ENCODE data around the gene RFTN2. TPM values are rescaled to one million over a fixed set of nuclear protein-coding genes. Genes with fewer than 3 reads are reported as not detected.

Gene RFTN2
- total RNA-seq, 2 experiments from 2014 or later, result not detected

DNA sequence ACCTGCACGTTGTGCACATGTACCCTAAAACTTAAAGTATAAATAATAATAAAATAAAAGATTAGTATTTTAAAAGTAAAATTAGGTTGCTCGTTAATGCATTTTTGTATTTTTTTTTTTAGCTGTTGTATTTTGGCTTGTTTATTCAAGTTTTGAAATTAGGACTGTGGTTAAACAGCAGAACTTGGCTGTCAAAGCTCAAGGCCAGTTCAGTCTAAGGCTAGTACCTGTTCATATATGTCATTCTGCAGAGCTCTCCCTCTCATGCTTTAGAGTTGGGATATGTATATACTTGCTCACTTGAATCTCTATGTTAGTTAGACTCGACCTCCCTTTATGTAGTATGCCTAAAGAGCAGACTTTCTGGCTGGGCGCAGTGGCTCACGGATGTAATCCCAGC is 126.8 kb downstream of the RFTN2 start:
- peaks cover 51% of the 10 kb centered on the region for H3K36me3 Mint-ChIP-seq (ENCODE audit: low read depth)

DNA sequence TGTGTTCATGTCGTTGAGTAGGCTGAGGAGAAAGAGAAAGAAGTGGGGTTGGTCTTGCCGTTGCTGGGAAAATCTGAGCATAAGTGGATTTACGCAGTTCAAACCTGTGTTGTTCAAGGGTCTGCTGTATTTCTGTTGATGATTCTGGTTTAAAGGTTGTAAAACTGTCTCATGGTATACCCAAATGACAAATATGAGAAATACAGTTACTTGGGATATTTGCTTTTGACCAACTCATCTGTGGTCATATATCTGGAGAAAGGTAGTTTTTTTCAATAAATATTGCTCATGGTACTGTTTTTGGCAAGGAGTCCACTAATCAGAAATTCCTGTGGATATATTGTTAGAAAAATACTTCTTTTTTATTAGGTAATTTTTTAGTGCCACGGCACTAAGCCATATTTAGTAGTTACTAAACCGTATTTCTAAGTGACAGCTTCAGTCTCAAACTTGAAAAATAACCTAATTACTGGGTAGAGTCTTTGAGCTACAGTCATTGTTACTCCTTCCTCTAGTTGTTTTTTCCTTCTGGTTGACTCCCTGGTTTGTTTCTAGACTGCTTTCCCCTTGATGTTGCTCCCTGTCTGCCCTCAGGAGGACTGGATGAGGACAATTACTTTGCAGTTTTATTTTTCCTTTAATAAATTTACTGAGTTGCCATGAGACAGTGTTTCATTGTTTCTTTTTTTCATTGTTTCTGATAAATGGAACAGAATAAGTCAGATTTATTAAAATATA is 128.1 kb downstream of the RFTN2 start:
- Mint-ChIP-seq H3K4me1 (no peaks in the 10 kb centered on the region), H3K9me3 (no peaks in the 10 kb centered on the region), H3K27ac (no peak overlapping the region), H3K27me3 (no peaks in the 10 kb centered on the region), H3K36me3 (ENCODE audit: low read depth) (peaks cover 56% of the 10 kb centered on the region), H3K4me3 (no peak overlapping the region)
- ChIA-PET CTCF (interaction anchor here (0.6 kb wide), 1 partner anchor 63 kb away, joined by 4 read pairs; no protein-coding TSS in a partner anchor), POLR2A (no interaction called here)
- no peak for DNase-seq

More for the DNA sequence above, 126.8 kb downstream of the RFTN2 start:
- no peaks in the 10 kb centered on the region for H3K4me1 Mint-ChIP-seq
- H3K27me3 Mint-ChIP-seq, result no peaks in the 10 kb centered on the region
- no peak overlapping the region for H3K4me3 Mint-ChIP-seq
- H3K27ac Mint-ChIP-seq, result no peak overlapping the region
- ChIA-PET CTCF (interaction anchor here (1.0 kb wide), 1 partner anchor 9 kb away, joined by 4 read pairs; no protein-coding TSS in a partner anchor), POLR2A (no interaction called here)
- no peaks in the 10 kb centered on the region for H3K9me3 Mint-ChIP-seq
- DNase-seq, result no peak

DNA sequence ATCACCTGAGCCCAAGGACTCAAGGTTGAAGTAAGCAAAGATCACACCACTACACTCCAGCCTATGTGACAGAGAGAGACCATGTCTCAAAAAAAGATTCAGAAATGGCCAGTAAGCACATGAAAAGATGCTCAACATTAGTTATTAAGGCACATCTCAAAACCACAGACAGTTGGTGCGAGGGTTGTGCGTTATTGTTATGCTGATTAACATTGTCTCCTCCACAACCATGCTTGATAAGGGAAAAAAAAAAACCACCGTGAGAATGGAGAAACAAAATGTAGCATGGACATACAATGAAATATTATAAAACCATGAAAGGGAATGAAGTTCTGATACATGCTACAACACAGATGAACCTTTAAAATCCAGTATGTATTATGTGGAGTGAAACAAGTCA is 132.2 kb downstream of the RFTN2 start:
- DNase-seq, result no peak
- Mint-ChIP-seq H3K36me3 (ENCODE audit: low read depth) (peaks cover 66% of the 10 kb centered on the region), H3K4me3 (no peak overlapping the region), H3K9me3 (no peaks in the 10 kb centered on the region), H3K4me1 (peaks cover 17% of the 10 kb centered on the region), H3K27me3 (no peaks in the 10 kb centered on the region), H3K27ac (no peak overlapping the region)
- ChIA-PET POLR2A (no interaction called here), CTCF (no interaction called here)

DNA sequence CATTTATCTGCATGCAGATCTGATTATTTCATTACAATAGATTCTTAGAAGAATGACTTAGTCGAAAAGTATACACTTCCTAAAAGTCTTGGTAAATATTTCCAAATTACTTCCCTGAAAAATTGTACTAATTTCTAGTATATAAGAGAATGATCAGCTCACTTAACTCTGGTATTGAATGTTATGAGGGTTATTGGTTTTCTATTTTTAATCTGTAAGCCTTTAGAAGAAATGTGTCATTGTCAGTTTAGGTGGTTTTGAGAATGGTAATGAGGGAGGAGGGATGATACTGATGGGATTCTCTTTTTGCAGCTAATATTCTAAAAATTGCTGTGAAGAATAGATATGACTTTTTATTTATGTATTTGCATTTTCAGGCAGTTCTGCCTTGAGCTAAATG is 135.7 kb downstream of the RFTN2 start:
- Mint-ChIP-seq H3K36me3 (ENCODE audit: low read depth) (peaks cover 68% of the 10 kb centered on the region), H3K27me3 (no peaks in the 10 kb centered on the region), H3K4me3 (no peak overlapping the region), H3K4me1 (peaks cover 20% of the 10 kb centered on the region), H3K9me3 (no peaks in the 10 kb centered on the region), H3K27ac (no peak overlapping the region)
- no peak for DNase-seq
- ChIA-PET POLR2A (interaction anchor here (0.9 to 2.0 kb wide), 3 partner anchors 23 to 87 kb away, joined by 3 to 8 read pairs (median 3); partner anchors contain the start of genes COQ10B, HSPD1 and HSPE1), CTCF (interaction anchor here (1.3 kb wide), 1 partner anchor 9 kb away, joined by 4 read pairs; no protein-coding TSS in a partner anchor)

DNA sequence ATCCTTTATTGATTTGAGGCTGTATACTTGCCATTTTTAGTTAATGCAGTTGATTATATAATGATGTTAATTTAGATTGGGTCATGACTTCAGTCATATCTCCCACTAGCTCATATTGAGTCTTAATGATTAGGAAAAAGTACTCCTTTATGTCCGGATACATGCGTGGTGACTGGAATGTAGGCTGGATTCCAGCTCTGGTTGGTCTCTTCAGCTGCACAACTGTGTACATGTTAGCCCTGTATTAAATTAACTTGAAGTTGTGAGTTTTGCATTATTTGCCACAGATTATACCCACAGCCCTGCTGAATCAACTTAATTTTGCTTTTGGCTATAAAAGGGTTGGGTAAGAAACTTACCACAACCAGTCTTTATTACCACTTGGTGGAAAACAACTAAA is 137.0 kb downstream of the RFTN2 start:
- DNase-seq, result no peak
- Mint-ChIP-seq H3K27me3 (no peaks in the 10 kb centered on the region), H3K9me3 (no peaks in the 10 kb centered on the region), H3K27ac (no peak overlapping the region), H3K36me3 (ENCODE audit: low read depth) (peaks cover 68% of the 10 kb centered on the region), H3K4me3 (no peak overlapping the region), H3K4me1 (peaks cover 27% of the 10 kb centered on the region)
- POLR2A ChIA-PET, result interaction anchor here (0.8 to 2.0 kb wide), 2 partner anchors 22 to 38 kb away, joined by 3 to 8 read pairs; partner anchors contain the start of genes HSPD1, HSPE1 and MOB4
- CTCF ChIA-PET, result no interaction called here

Other genes starting within 250 kb of the RFTN2 start
- 100 to 1,000 TPM; 292 to 304 TPM for gene SF3B1, start 240.6 kb downstream of the RFTN2 start, total RNA-seq
- gene COQ10B, start 222.0 kb downstream of the RFTN2 start, total RNA-seq, result 10 to 100 TPM; 22.2 to 24.4 TPM
- gene HSPD1, start 175.7 kb downstream of the RFTN2 start, total RNA-seq, result 100 to 1,000 TPM; 227 to 229 TPM
- gene HSPE1, start 175.2 kb downstream of the RFTN2 start, total RNA-seq, result 10 to 100 TPM; 85.9 to 92.6 TPM
- gene MOB4, start 159.5 kb downstream of the RFTN2 start, total RNA-seq, result 10 to 100 TPM; 23.5 to 24.8 TPM
- gene MARS2, start 29.8 kb upstream of the RFTN2 start, total RNA-seq, result 1 to 10 TPM; 9.6 to 9.9 TPM
- gene BOLL, start 109.7 kb upstream of the RFTN2 start, total RNA-seq, result not detected
- gene PLCL1, start 129.0 kb upstream of the RFTN2 start, total RNA-seq, result 1 to 10 TPM; 1.2 to 1.6 TPM